ENCODE results near the gene SYP.

Gene SYP

DNA sequence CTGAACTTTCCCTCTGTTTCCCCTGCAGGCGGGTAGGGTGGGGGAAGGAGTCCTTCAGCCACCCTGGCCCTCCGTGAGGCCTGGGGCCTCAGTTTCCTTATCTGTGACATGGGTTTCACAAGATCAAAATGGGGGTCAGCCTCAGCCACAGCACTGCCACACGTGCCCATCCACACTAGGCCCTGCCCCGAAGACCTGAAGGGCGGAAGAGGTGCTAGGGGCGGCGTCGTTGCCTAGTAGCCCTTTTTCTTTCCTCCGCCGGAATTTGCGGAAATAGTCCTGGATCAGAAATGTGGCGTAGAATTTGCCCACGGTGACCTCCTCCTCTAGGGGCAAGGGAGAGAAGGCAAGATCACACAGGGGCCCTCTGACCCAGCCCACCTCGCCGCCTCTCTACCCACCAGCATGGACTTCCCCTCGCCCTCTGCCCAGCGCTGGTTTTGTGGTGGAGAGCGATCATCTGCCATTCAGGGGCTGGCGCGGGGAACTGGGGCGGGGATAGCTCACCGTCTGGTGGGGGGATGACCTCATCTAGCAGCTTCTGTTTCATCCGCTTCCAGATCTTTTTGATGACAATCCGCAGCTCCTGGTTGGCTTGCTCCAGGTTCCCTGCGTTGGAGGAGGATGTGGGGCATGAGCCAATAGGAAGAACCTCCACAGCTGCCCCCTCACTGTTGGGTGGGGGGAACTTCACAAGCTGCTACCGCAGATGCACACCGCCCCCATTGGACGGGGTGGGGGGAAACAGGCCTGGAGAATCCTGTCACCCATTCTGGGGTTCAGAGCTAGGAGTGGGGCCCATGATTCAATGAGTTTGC is 9.7 kb upstream of the SYP start:
- TF ChIP-seq, protein P1, sequence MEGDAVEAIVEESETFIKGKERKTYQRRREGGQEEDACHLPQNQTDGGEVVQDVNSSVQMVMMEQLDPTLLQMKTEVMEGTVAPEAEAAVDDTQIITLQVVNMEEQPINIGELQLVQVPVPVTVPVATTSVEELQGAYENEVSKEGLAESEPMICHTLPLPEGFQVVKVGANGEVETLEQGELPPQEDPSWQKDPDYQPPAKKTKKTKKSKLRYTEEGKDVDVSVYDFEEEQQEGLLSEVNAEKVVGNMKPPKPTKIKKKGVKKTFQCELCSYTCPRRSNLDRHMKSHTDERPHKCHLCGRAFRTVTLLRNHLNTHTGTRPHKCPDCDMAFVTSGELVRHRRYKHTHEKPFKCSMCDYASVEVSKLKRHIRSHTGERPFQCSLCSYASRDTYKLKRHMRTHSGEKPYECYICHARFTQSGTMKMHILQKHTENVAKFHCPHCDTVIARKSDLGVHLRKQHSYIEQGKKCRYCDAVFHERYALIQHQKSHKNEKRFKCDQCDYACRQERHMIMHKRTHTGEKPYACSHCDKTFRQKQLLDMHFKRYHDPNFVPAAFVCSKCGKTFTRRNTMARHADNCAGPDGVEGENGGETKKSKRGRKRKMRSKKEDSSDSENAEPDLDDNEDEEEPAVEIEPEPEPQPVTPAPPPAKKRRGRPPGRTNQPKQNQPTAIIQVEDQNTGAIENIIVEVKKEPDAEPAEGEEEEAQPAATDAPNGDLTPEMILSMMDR (IDR thresholded peaks at IDR 0.05; ENCODE audit: low read depth, low read length): no peak
- no peak overlapping the region for H3K4me3 ChIP-seq (ENCODE audit: low read depth, low read length)

DNA sequence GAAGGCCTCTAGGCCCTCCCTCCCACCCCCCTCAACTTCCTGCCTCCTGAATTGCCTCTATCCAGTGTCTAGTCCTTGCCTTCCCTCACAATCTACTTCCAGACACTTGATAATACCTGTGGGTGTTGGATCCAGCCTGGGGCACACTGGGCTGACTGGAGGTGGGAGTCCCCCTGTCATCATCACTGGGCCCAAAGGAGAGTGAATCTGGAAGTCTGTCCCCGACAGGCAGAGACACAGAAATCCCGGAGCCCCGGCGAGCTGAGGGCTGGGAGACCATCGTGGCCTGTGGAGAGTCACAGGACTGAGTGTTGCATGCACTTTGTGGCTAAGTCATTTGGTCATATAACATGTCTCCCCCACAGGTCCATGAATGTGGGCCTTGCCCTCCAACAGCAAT is 8.4 kb upstream of the SYP start:
- H3K4me3 ChIP-seq (ENCODE audit: low read depth, low read length): no peak overlapping the region
- TF ChIP-seq, protein P1 (IDR thresholded peaks at IDR 0.05; ENCODE audit: low read depth, low read length): no peak

DNA sequence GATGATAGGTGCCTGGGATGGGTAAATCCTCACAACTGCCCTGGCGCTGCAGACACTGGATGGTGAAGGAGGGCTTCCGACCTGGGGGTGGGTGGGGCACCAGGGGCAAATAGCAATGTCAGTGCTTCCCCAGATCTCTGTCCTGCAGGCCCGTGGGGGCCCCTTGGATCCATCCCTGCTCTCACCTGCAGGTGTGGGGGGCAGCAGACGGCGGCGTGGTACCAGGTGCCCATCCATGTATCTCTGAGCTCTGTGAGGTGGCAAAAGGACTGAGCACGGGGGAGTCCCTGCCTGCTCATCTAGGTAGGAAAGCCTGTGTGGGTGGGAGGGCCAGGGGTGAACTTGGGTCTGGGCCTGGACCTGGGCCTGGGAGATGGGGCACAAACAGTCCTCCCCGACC is 6.5 kb upstream of the SYP start:
- TF ChIP-seq, protein P1 (IDR thresholded peaks at IDR 0.05; ENCODE audit: low read depth, low read length): no peak
- no peak overlapping the region for H3K4me3 ChIP-seq (ENCODE audit: low read depth, low read length)

DNA sequence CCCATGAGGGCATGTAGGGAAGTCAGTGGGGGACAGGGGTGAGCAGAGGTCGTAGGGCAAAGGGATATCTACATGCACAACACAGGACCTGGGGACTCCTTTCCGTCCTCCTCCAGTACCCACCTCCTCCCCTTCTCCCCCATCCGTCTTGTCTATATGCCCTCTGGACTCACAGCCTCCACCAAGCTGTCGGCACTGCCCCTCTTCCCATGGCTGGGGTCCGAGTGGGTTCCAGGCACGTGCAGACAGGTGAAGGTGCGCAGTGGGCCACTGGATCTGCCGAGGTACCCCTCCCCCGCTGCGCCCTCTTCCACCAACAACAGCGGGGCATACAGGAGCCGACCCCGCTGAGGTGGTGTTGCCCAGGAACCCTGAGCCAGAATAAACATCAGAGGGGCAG is 5.5 kb upstream of the SYP start:
- H3K4me3 ChIP-seq (ENCODE audit: low read depth, low read length): no peak overlapping the region
- TF ChIP-seq, protein P1 (IDR thresholded peaks at IDR 0.05; ENCODE audit: low read depth, low read length): no peak

DNA sequence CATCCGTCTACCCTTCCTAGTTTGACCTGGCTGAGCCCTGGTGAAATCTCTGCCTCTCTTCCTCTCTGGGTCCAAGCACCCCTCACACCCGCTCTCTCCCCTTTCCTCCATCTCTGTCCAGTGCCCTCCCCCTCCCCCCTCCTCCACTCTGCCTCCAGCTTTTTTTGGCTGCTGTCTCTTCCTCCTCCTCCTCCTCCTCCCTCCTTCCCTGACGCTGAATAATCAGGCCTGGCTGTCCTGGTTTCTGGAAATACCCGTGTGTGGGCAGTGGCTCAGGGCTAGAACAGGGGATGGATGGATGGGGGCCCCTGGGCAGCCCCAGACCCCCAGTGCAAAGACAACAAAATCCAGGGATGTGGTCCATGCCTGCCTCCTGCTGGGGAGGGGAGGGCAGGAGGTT is 4.7 kb upstream of the SYP start:
- TF ChIP-seq, protein P1 (IDR thresholded peaks at IDR 0.05; ENCODE audit: low read depth, low read length): no peak
- no peak overlapping the region for H3K4me3 ChIP-seq (ENCODE audit: low read depth, low read length)

DNA sequence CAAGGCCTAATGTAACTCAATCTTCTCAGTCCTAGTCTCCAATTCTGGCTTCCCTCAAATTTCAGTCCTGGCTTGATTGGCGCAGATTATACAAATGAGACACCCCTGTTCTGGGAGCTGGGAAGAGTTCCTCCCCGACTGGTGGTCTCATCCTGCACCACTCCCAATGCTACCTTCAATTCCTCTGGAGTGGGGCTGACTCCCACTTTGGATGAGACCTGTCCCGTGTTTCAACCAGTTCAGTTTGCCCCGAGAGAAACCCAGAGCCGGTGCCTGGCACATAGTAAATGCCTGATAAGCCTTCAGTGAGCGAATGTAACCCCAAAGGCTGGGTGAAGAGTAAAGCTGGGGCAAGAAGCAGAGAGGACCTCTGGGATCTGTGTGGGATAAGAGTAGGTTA is 4.0 kb upstream of the SYP start:
- TF ChIP-seq, protein P1 (IDR thresholded peaks at IDR 0.05; ENCODE audit: low read depth, low read length): no peak
- no peak overlapping the region for H3K4me3 ChIP-seq (ENCODE audit: low read depth, low read length)

DNA sequence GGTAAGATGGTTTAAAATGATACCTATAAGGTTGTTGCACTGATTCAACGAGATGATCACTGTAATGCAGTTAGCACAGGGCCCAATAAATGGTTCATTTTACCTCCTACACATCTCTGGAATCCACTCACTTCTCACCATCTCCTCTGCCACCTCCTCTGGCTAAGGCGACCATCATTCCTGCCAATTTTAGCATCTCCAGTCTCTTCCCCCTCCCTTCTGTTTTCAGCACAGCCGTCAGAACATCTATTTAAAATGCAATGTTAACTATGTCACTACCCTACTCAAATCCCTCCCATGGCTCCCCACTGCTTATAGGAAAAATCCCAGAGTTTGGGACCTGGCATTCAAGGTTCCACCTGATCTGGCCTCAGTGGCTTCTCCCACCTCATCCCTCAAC is 3.5 kb upstream of the SYP start:
- TF ChIP-seq, protein P1 (IDR thresholded peaks at IDR 0.05; ENCODE audit: low read depth, low read length): no peak
- H3K4me3 ChIP-seq (ENCODE audit: low read depth, low read length): no peak overlapping the region
